NT2/D1 (cell line): ENCODE data around the gene PDGFRA.
"Not testable (repeated sequence)": the region's sequence is repeated elsewhere in the genome, so short reads cannot be mapped to it uniquely, and the experiment has no call there.

Experiments used
- DNase-seq: peaks from one replicate; pipeline ENCODE4 v3.0.0-alpha.2; 2011; ENCODE audit warnings: low read depth, low spot score
- H3K27me3 ChIP-seq: 2 replicates; pipeline ENCODE4 v1.6.0; 2011; ENCODE audit warnings: mild to moderate bottlenecking; ENCODE audit not compliant: insufficient read length, insufficient read depth
- H3K36me3 ChIP-seq: 2 replicates; pipeline ENCODE4 v1.6.1; 2011; ENCODE audit warnings: mild to moderate bottlenecking, low read length, mixed read lengths; ENCODE audit not compliant: insufficient read depth, insufficient read length
- H3K4me1 ChIP-seq: 2 replicates; pipeline ENCODE4 v1.5.1; 2011; ENCODE audit not compliant: insufficient read depth, insufficient read length
- H3K4me3 ChIP-seq: 2 replicates; pipeline ENCODE4 v1.5.1; 2011; ENCODE audit warnings: low read depth; ENCODE audit not compliant: insufficient read length
- H3K9ac ChIP-seq: 2 replicates; pipeline ENCODE4 v1.6.0; 2011; ENCODE audit warnings: low read depth; ENCODE audit not compliant: insufficient read length
- H3K9me3 ChIP-seq: 2 replicates; pipeline ENCODE4 v1.5.1; 2011; ENCODE audit warnings: mild to moderate bottlenecking, low read length; ENCODE audit not compliant: insufficient read depth
- SUZ12 ChIP-seq: IDR thresholded peaks from 2 replicates; pipeline ENCODE4 v1.6.1; 2011; ENCODE audit not compliant: insufficient read length, insufficient read depth; ENCODE audit errors: extremely low read depth
- YY1 ChIP-seq: IDR thresholded peaks from 2 replicates; pipeline ENCODE4 v1.6.1; 2011; ENCODE audit not compliant: insufficient read length, insufficient read depth
- ZNF274 ChIP-seq: IDR thresholded peaks from 2 replicates; pipeline ENCODE4 v1.6.1; 2011; ENCODE audit warnings: mild to moderate bottlenecking, low read depth, low read length

The PDGFRA gene

GRCh38 chr4:54233277-54233696 lies 4.2 kb downstream of the PDGFRA start:
- DNase-seq, result peak; percentile 57
- H3K4me3 ChIP-seq, result peak overlapping the region; percentile 47
- no peak for TF ChIP-seq YY1
- TF ChIP-seq SUZ12, result no peak
- TF ChIP-seq ZNF274, result no peak
- peaks cover 8% of the 10 kb centered on the region; the same call in 1 of the 2 replicates for H3K9me3 ChIP-seq
- H3K36me3 ChIP-seq, result no peaks in the 10 kb centered on the region
- H3K9ac ChIP-seq, result peak overlapping the region; percentile 64
- H3K27me3 ChIP-seq, result peaks cover 50% of the 10 kb centered on the region
- H3K4me1 ChIP-seq, result peaks cover 3% of the 10 kb centered on the region

GRCh38 chr4:54233697-54234496 lies 4.8 kb downstream of the PDGFRA start:
- no peak for TF ChIP-seq YY1
- no peak for TF ChIP-seq ZNF274
- no peak for TF ChIP-seq SUZ12
- H3K4me3 ChIP-seq, result peak overlapping the region; percentile 47
- DNase-seq, result peak; percentile 57

GRCh38 chr4:54234497-54235205 lies 5.6 kb downstream of the PDGFRA start:
- H3K36me3 ChIP-seq, result no peaks in the 10 kb centered on the region
- H3K27me3 ChIP-seq, result peaks cover 36% of the 10 kb centered on the region
- H3K9me3 ChIP-seq, result peaks cover 15% of the 10 kb centered on the region
- TF ChIP-seq ZNF274 (no peak), SUZ12 (no peak), YY1 (no peak)
- H3K4me1 ChIP-seq, result peaks cover 2% of the 10 kb centered on the region
- no peak for DNase-seq
- H3K4me3 ChIP-seq, result no peak overlapping the region
- no peak overlapping the region for H3K9ac ChIP-seq

More at GRCh38 chr4:54233697-54234496, 4.8 kb downstream of the PDGFRA start:
- Histone ChIP-seq H3K27me3 (peaks cover 44% of the 10 kb centered on the region), H3K9ac (peak overlapping the region; percentile 64), H3K4me1 (peaks cover 2% of the 10 kb centered on the region), H3K36me3 (no peaks in the 10 kb centered on the region), H3K9me3 (peaks cover 8% of the 10 kb centered on the region; the same call in 1 of the 2 replicates)

GRCh38 chr4:54236316-54236715 lies 7.2 kb downstream of the PDGFRA start:
- H3K27me3 ChIP-seq, result peaks cover 19% of the 10 kb centered on the region
- peaks cover 32% of the 10 kb centered on the region for H3K9me3 ChIP-seq
- not testable (repeated sequence) for H3K36me3 ChIP-seq, H3K4me1 ChIP-seq, DNase-seq, H3K9ac ChIP-seq, H3K4me3 ChIP-seq

GRCh38 chr4:54237770-54238169 lies 8.7 kb downstream of the PDGFRA start:
- TF ChIP-seq YY1, result no peak
- Histone ChIP-seq H3K9ac (no peak overlapping the region), H3K27me3 (peaks cover 8% of the 10 kb centered on the region), H3K4me3 (no peak overlapping the region), H3K9me3 (peaks cover 47% of the 10 kb centered on the region), H3K36me3 (no peaks in the 10 kb centered on the region), H3K4me1 (no peaks in the 10 kb centered on the region)
- no peak for DNase-seq

- no peaks in the 10 kb centered on the region for H3K36me3 ChIP-seq
- no peak for DNase-seq
- no peak overlapping the region for H3K4me3 ChIP-seq
- H3K27me3 ChIP-seq, result peaks cover 8% of the 10 kb centered on the region
- peaks cover 53% of the 10 kb centered on the region for H3K9me3 ChIP-seq
- TF ChIP-seq SUZ12 (no peak), YY1 (no peak), ZNF274 (no peak)
- no peak overlapping the region for H3K9ac ChIP-seq
- H3K4me1 ChIP-seq, result no peaks in the 10 kb centered on the region
These were observed 9.3 kb downstream of the PDGFRA start for GRCh38 chr4:54238389-54238788.

GRCh38 chr4:54241268-54241823 lies 12.3 kb downstream of the PDGFRA start:
- peaks cover 49% of the 10 kb centered on the region for H3K9me3 ChIP-seq
- H3K36me3 ChIP-seq, H3K9ac ChIP-seq, H3K4me3 ChIP-seq, H3K27me3 ChIP-seq, H3K4me1 ChIP-seq, DNase-seq: not testable (repeated sequence)

GRCh38 chr4:54243541-54243940 lies 14.4 kb downstream of the PDGFRA start:
- H3K9me3 ChIP-seq, result peaks cover 49% of the 10 kb centered on the region

GRCh38 chr4:54252312-54252711 lies 23.2 kb downstream of the PDGFRA start:
- H3K4me1 ChIP-seq, DNase-seq, H3K9me3 ChIP-seq, H3K36me3 ChIP-seq, H3K27me3 ChIP-seq, H3K9ac ChIP-seq, H3K4me3 ChIP-seq: not testable (repeated sequence)

More at GRCh38 chr4:54243541-54243940, 14.4 kb downstream of the PDGFRA start:
- not testable (repeated sequence) for H3K27me3 ChIP-seq, H3K4me3 ChIP-seq, H3K36me3 ChIP-seq, H3K9ac ChIP-seq, H3K4me1 ChIP-seq, DNase-seq
